Measurements from ENCODE around the gene TUBB1. TPM values are rescaled to one million over a fixed set of nuclear protein-coding genes. Genes with fewer than 3 reads are reported as not detected.

Gene TUBB1
- total RNA-seq, 3 donors from 2014 or later = not detected

GRCh38 chr20:59068534-59068933 lies 49.3 kb downstream of the TUBB1 start:
- TF ChIP-seq CTCF (IDR thresholded peaks at IDR 0.05) = no peak
- intact Hi-C loops (cut with DNase I, micrococcal nuclease) = no loop called here
- DNase-seq (no peak), ATAC-seq (no peak)
- no peaks in the 10 kb centered on the region for H3K36me3 ChIP-seq (ENCODE audit: low read depth)
- H3K4me1 ChIP-seq (ENCODE audit: low read depth) = no peaks in the 10 kb centered on the region
- no peaks in the 10 kb centered on the region for H3K9me3 ChIP-seq
- H3K4me3 ChIP-seq = no peak overlapping the region

GRCh38 chr20:59069026-59069425 lies 49.8 kb downstream of the TUBB1 start:
- no peak for DNase-seq
- ATAC-seq = no peak
- Histone ChIP-seq H3K36me3 (ENCODE audit: low read depth) (no peaks in the 10 kb centered on the region), H3K4me3 (no peak overlapping the region), H3K4me1 (ENCODE audit: low read depth) (no peaks in the 10 kb centered on the region), H3K9me3 (no peaks in the 10 kb centered on the region)
- intact Hi-C loops (cut with DNase I, micrococcal nuclease) = no loop called here
- no peak for TF ChIP-seq CTCF (IDR thresholded peaks at IDR 0.05)

GRCh38 chr20:59071216-59071615 lies 52.0 kb downstream of the TUBB1 start:
- no peaks in the 10 kb centered on the region for H3K9me3 ChIP-seq
- no peak for TF ChIP-seq CTCF (IDR thresholded peaks at IDR 0.05)
- no peaks in the 10 kb centered on the region for H3K4me1 ChIP-seq (ENCODE audit: low read depth)
- H3K36me3 ChIP-seq (ENCODE audit: low read depth) = no peaks in the 10 kb centered on the region
- no peak for DNase-seq
- no peak overlapping the region for H3K4me3 ChIP-seq
- no peak for ATAC-seq
- intact Hi-C loops (cut with DNase I, micrococcal nuclease) = no loop called here

- no peaks in the 10 kb centered on the region for H3K36me3 ChIP-seq (ENCODE audit: low read depth)
- H3K9me3 ChIP-seq = no peaks in the 10 kb centered on the region
- intact Hi-C loops (cut with DNase I, micrococcal nuclease) = no loop called here
- H3K4me1 ChIP-seq (ENCODE audit: low read depth) = no peaks in the 10 kb centered on the region
- H3K4me3 ChIP-seq = no peak overlapping the region
- DNase-seq (no peak), ATAC-seq (no peak)
- no peak for TF ChIP-seq CTCF (IDR thresholded peaks at IDR 0.05)
Measured at GRCh38 chr20:59073582-59073981, 54.4 kb downstream of the TUBB1 start.

DNA sequence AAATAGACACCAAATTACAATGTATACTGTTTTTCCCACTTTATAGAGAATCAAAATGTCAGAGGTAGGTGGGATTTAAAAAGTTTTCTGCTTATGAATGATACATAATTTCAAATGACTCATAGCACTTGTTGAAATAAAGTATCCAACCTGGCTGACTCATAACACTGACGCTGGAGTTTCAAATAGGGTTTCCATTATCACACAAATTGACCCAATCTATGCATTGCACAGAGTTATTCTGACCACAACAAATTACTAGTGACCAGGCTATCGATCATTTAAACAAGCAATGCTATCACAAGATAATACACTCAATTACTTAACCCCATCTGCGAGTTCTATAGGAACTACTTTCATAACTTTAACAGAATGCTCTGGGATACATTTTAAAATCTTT lies 55.2 kb downstream of the TUBB1 start:
- intact Hi-C loops (cut with DNase I, micrococcal nuclease) = no loop called here
- H3K9me3 ChIP-seq = no peaks in the 10 kb centered on the region
- TF ChIP-seq CTCF (IDR thresholded peaks at IDR 0.05) = no peak
- no peak for ATAC-seq
- no peaks in the 10 kb centered on the region for H3K4me1 ChIP-seq (ENCODE audit: low read depth)
- DNase-seq = no peak
- no peak overlapping the region for H3K4me3 ChIP-seq
- H3K36me3 ChIP-seq (ENCODE audit: low read depth) = no peaks in the 10 kb centered on the region

DNA sequence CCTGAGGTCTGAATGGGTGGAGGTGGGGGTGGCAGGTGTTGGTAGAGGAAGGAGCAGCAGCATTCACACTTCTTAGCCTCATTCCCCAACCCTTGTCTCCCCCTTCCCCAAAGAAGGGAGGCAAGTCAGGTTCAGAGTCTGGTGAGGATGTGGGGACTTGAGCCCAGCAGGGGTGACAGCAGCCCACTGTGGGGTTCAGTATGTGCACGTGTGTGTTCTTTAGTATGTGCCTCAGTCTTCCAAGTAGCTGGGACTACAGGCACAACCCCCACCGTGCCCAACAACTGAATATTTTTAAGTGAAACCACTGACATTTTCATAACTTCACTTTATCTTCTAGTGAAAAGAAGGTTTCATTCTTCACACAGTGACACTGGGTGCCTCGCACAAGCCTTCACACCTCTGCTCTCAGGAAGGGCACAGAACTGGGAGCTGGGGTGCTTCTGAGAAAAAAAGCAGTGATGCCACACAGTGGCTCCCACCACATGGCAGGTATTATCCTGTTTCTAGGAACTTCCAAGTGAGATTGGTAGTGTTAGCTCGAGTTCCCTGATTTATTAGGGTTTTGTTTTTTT lies 56.8 kb downstream of the TUBB1 start:
- H3K9me3 ChIP-seq = no peaks in the 10 kb centered on the region
- DNase-seq = no peak
- ATAC-seq = no peak
- intact Hi-C loops (cut with DNase I, micrococcal nuclease) = no loop called here
- TF ChIP-seq CTCF (IDR thresholded peaks at IDR 0.05) = no peak
- H3K36me3 ChIP-seq (ENCODE audit: low read depth) = no peaks in the 10 kb centered on the region
- no peak overlapping the region for H3K4me3 ChIP-seq
- no peaks in the 10 kb centered on the region for H3K4me1 ChIP-seq (ENCODE audit: low read depth)

All from mucosa of descending colon (tissue), 3 donors.